Measurements from ENCODE around the gene LEKR1. TPM values are rescaled to one million over a fixed set of nuclear protein-coding genes. Genes with fewer than 3 reads are reported as not detected.

LEKR1 gene
- total RNA-seq, 4 donors from 2014 or later, result 1.7 TPM; not detected in 3

DNA sequence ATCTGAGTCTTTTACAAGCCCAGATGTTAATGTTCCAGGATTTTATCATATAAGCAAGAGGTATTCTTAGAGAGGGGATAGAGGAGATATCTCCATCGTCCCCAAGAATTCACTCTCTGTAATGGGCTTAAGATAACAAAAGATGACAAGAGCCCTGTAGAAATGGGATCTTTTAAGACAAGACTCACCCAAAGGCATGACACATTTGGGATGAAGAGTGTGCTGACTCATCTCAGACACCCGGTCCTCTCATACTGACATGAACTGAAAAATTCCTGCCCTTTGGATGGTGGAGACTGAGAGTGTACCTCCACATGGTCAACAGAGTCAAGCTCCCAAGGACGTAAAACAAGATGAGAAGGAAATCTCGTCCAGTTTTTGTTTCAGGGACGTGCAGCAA lies 11.0 kb downstream of the LEKR1 start:
- DNase-seq (ENCODE audit: low spot score), result no peak
- ATAC-seq (ENCODE audit: low FRiP score), result no peak
- no peak for TF ChIP-seq CTCF (IDR thresholded peaks at IDR 0.05)

DNA sequence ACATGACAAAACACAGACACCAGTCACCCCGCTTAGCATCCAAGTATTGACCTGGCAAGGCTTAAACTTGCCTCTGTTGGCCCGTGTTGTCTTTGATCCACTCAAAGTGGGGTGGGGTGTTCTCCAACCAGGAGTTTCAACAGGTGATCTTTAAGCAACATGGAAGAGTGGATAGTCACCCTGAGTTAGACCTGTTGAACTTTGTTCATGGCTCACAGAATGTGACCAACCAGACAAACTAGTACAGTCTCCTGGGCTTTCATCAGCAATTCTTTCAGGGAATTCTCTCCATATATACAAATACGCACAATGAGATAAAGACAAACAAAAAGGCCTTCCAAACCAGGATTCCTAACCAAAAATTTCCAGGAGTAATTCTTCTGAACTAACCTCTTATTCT lies 11.9 kb downstream of the LEKR1 start:
- TF ChIP-seq CTCF (IDR thresholded peaks at IDR 0.05), result no peak
- ATAC-seq (ENCODE audit: low FRiP score), result no peak
- DNase-seq (ENCODE audit: low spot score), result no peak

DNA sequence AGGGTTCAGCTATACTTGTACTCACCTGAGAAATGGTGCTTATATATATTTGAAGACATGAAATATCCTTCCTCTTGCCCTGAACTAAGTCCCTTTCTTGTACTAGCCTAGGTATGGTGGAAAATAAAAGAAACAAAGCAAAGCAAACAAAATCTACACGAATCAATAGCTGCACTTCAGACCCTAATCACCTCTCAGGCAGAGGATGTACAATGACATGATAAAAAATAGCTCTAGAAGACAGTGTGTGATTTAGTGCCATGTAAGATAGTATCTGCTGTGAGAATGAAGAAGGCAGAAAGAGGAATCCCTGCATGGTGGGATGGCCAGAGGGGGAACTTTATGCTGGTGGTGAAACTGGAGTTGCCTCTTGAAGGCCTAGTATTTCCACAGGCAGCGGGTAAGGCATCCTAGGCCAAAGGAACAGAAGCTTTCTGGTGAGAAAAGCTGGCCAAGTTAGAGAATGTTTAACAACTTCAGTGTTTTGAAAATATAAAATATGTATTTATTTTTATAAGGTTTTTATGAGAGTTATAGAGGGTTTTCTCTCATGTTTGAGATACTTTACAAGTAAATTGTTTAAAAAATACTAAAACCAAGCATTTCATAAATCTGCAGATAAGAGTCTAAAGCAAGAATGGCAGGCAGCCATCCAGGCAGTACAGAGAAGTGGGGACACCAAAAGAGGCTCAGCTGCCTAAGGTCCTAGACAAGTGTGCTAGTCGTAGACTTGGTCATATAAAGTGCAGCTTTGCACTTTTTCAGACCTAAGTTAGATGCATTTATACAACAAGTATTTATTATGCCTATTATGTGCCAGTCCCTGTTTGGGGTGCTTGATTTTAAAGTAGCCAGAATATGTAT lies 14.9 kb downstream of the LEKR1 start:
- DNase-seq (ENCODE audit: low spot score), result no peak
- ATAC-seq (ENCODE audit: low FRiP score), result no peak
- TF ChIP-seq CTCF (IDR thresholded peaks at IDR 0.05), result no peak

- no peak for TF ChIP-seq CTCF (IDR thresholded peaks at IDR 0.05)
- DNase-seq (ENCODE audit: low spot score) (no peak), ATAC-seq (ENCODE audit: low FRiP score) (no peak)
These were observed 17.1 kb downstream of the LEKR1 start for GRCh38 chr3:156843071-156843808.

GRCh38 chr3:156847752-156848448 lies 21.7 kb downstream of the LEKR1 start:
- DNase-seq (ENCODE audit: low spot score), result no peak
- TF ChIP-seq CTCF (IDR thresholded peaks at IDR 0.05), result no peak
- ATAC-seq (ENCODE audit: low FRiP score), result no peak

DNA sequence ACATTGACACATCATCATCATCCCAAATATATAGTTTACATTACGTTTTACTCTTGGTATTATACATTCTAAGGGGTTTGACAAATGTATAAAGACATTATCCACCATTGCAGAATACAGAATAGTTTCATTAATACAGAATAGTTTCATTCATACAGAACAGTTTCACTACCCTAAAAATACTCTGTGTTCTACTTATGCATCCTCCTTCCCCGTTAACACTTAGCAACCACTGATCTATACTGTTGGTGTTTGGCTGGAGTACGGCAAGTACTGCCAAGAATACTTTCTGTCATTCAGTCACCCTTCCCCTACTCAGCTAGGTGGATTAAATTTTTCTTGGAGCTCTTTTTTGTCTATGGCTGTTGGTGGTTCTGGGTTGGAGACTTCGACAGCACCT lies 33.4 kb downstream of the LEKR1 start:
- DNase-seq (ENCODE audit: low spot score) (no peak), ATAC-seq (ENCODE audit: low FRiP score) (no peak)
- TF ChIP-seq CTCF (IDR thresholded peaks at IDR 0.05), result no peak
